Stomach (tissue), 9 donors: ENCODE data around the gene CPS1. TPM values are rescaled to one million over a fixed set of nuclear protein-coding genes. Genes with fewer than 3 reads are reported as not detected.

Experiments used
- DNase-seq, 2 donors: peaks; one replicate each; pipeline versions ENCODE4 v3.0.0 to v3.0.0-alpha.2; 2013 to 2019
- H3K27ac ChIP-seq, 5 donors: fragments of 200-600 bp in 4 of 5; sonication (generic) in 4 of 5; one replicate each; pipeline ENCODE4 v1.5.1; 2013 to 2019; ENCODE audit warnings: mild to moderate bottlenecking in 1 of 5, moderate library complexity in 1 of 5
- H3K27me3 ChIP-seq, 3 donors: fragments of 200-600 bp; sonication (generic); one replicate each; pipeline ENCODE4 v1.5.1; 2017 to 2019; ENCODE audit warnings: mixed run types in 1 of 3
- H3K36me3 ChIP-seq, 4 donors: fragments of 200-600 bp; sonication (generic); 1 replicate in 3 of 4; 2 replicates in 1 of 4; pipeline ENCODE4 v1.5.1; 2016 to 2019
- H3K4me1 ChIP-seq, 4 donors: fragments of 200-600 bp; sonication (generic); one replicate each; pipeline ENCODE4 v1.5.1; 2016 to 2019
- H3K4me3 ChIP-seq, 4 donors: fragments of 200-600 bp; sonication (generic) in 3 of 4; one replicate each; pipeline ENCODE4 v1.5.1; 2016 to 2019; ENCODE audit warnings: mild to moderate bottlenecking in 1 of 4
- H3K9me3 ChIP-seq, 4 donors: fragments of 200-600 bp; sonication (generic); one replicate each; pipeline ENCODE4 v1.5.1; 2016 to 2019
- CTCF ChIP-seq, 7 experiments: fragments of 450-650 bp in 4 of 7; fragments of 200-600 bp in 3 of 7; sonication (generic) in 3 of 7; IDR thresholded peaks; one replicate each; pipeline ENCODE4 v1.5.1; 2016 to 2019; ENCODE audit warnings: antibody characterized with exemption in 7 of 7, control low read depth in 2 of 7, mild to moderate bottlenecking in 1 of 7
- EP300 ChIP-seq: sonication (generic); formaldehyde crosslinking; IDR thresholded peaks from one replicate; pipeline ENCODE4 v1.6.1; 2017; ENCODE audit warnings: antibody characterized with exemption
- POLR2A ChIP-seq, 4 donors: fragments of 450-650 bp; IDR thresholded peaks; one replicate each; pipeline ENCODE4 v1.6.1; 2016; ENCODE audit warnings: antibody characterized with exemption in 4 of 4, control low read depth in 2 of 4, mild to moderate bottlenecking in 1 of 4, moderate library complexity in 1 of 4
- POLR2AphosphoS5 ChIP-seq, 3 donors: sonication (generic); formaldehyde crosslinking; IDR thresholded peaks; one replicate each; pipeline ENCODE4 v1.6.1; 2016; ENCODE audit warnings: antibody characterized with exemption in 3 of 3
- WGBS, 5 donors: extraction: QIAGEN DNeasy Blood & Tissue Kit in 3 of 5; methylation state at CpG; one replicate each; pipeline versions ENCODE4 v1.1.5 to v1.1.7; 2013 to 2018; 5-methylcytosine and 5-hydroxymethylcytosine counted together
- intact Hi-C: fragments of 100-400 bp; cut with DNase I; formaldehyde crosslinking; loops from one replicate; pipeline ENCODE4 v1.15.1; 2023; ENCODE audit warnings: low total_unique reads
- polyA plus RNA-seq, 3 donors: library from polyadenylated mRNA; stranded (reverse); fragments of 200-250 nt; gene quantifications; one replicate each; pipeline ENCODE4 v1.2.3, GENCODE V29; 2013
- total RNA-seq, 5 donors: library from RNA; depleted of rRNA; stranded (reverse); fragments of >200 nt; gene quantifications; one replicate each; pipeline versions ENCODE4 v1.1.0 to v1.2.3, GENCODE V29; 2014 to 2016
- donor health status: healthy with polysubstance abuse.
- donor health status: Bipolar disorder and iron deficiency.
- donor health status: healthy.

The CPS1 gene
- total and polyA plus RNA-seq, 8 donors = under 0.01 to 14.9 (median 0.51) TPM

- Histone ChIP-seq H3K4me3 (no peak overlapping the region), H3K4me1 (no peaks in the 10 kb centered on the region), H3K27me3 (no peaks in the 10 kb centered on the region), H3K27ac (no peak overlapping the region), H3K9me3 (no peaks in the 10 kb centered on the region), H3K36me3 (no peaks in the 10 kb centered on the region)
- TF ChIP-seq POLR2A (IDR thresholded peaks at IDR 0.05) = no peak
- TF ChIP-seq POLR2AphosphoS5 (IDR thresholded peaks at IDR 0.05) = no peak
- no peak for TF ChIP-seq CTCF (IDR thresholded peaks at IDR 0.05)
- TF ChIP-seq EP300 = no peak
- intact Hi-C loops = no loop called here
- no peak for DNase-seq
- 83 to 87% (median 83%) methylated on average over 2 of the region's 2 CpGs for whole genome bisulfite sequencing, 5 donors
Observed at GRCh38 chr2:210568108-210568507, 11.7 kb downstream of the CPS1 start.

GRCh38 chr2:210577263-210578071, 21.1 kb downstream of the CPS1 start:
- TF ChIP-seq POLR2A (IDR thresholded peaks at IDR 0.05) = no peak
- no peak for TF ChIP-seq POLR2AphosphoS5 (IDR thresholded peaks at IDR 0.05)
- peak in 5 of 7 experiments; percentile 12 to 63 (median 30) for TF ChIP-seq CTCF (IDR thresholded peaks at IDR 0.05)
- Histone ChIP-seq H3K36me3 (no peaks in the 10 kb centered on the region), H3K27ac (no peak overlapping the region), H3K27me3 (no peaks in the 10 kb centered on the region), H3K4me3 (no peak overlapping the region), H3K4me1 (no peaks in the 10 kb centered on the region), H3K9me3 (no peaks in the 10 kb centered on the region)
- intact Hi-C loops = no loop called here
- DNase-seq = peak in 1 of 2 donors; percentile 48
- WGBS, 5 donors = 18 to 33% (median 26%) methylated on average over 2 of the region's 2 CpGs

- intact Hi-C loops = no loop called here
- TF ChIP-seq POLR2A (IDR thresholded peaks at IDR 0.05) (no peak), CTCF (IDR thresholded peaks at IDR 0.05) (no peak), EP300 (no peak)
- no peak overlapping the region for H3K27ac ChIP-seq
Observed at GRCh38 chr2:210584834-210585233, 28.4 kb downstream of the CPS1 start.

GRCh38 chr2:210586381-210586780, 30.0 kb downstream of the CPS1 start:
- no peak overlapping the region for H3K4me3 ChIP-seq
- DNase-seq = no peak
- no peaks in the 10 kb centered on the region for H3K36me3 ChIP-seq
- H3K4me1 ChIP-seq = no peaks in the 10 kb centered on the region
- H3K27ac ChIP-seq = no peak overlapping the region
- TF ChIP-seq POLR2A (IDR thresholded peaks at IDR 0.05) = no peak
- no peak for TF ChIP-seq CTCF (IDR thresholded peaks at IDR 0.05)
- TF ChIP-seq POLR2AphosphoS5 (IDR thresholded peaks at IDR 0.05) = no peak
- TF ChIP-seq EP300 = no peak
- H3K27me3 ChIP-seq = no peaks in the 10 kb centered on the region
- intact Hi-C loops = no loop called here
- H3K9me3 ChIP-seq = no peaks in the 10 kb centered on the region

More at GRCh38 chr2:210584834-210585233, 28.4 kb downstream of the CPS1 start:
- H3K27me3 ChIP-seq = no peaks in the 10 kb centered on the region
- H3K4me1 ChIP-seq = no peaks in the 10 kb centered on the region
- H3K4me3 ChIP-seq = no peak overlapping the region
- H3K9me3 ChIP-seq = no peaks in the 10 kb centered on the region
- DNase-seq = no peak
- H3K36me3 ChIP-seq = no peaks in the 10 kb centered on the region
- WGBS, 5 donors = 60 to 86% (median 77%) methylated on average over 2 of the region's 2 CpGs
